ENCODE results near the gene VAV3. TPM values are rescaled to one million over a fixed set of nuclear protein-coding genes. Genes with fewer than 3 reads are reported as not detected.

VAV3 gene
- total and polyA plus RNA-seq, 2 of the 13 experiments (the other 11 are each of a cell fraction or from before 2014, with no cell fraction given), result 15.9 to 29.8 TPM

- Histone ChIP-seq H3K4me3 (replicated peaks in 1 of 3; ENCODE audit: insufficient read depth in 1 of 3, low read depth in 2 of 3, low read length in 3 of 3) (no peak overlapping the region), H3K27me3 (ENCODE audit: control insufficient read depth in 1 of 2, insufficient read depth in 2 of 2, low read length in 2 of 2) (no peaks in the 10 kb centered on the region), H3K36me3 (replicated peaks in 1 of 2; ENCODE audit: control insufficient read depth in 1 of 2, insufficient read depth in 2 of 2, low read length in 2 of 2) (no peaks in the 10 kb centered on the region), H3K27ac (ENCODE audit: extremely low read length, insufficient read depth, low read length) (no peak overlapping the region), H2AFZ (ENCODE audit: low read length) (no peak overlapping the region), H3K4me1 (ENCODE audit: insufficient read depth, low read length) (no peaks in the 10 kb centered on the region), H3K9ac (ENCODE audit: insufficient read depth, low read depth, low read length) (no peak overlapping the region), H4K20me1 (ENCODE audit: insufficient read depth, low read length) (no peaks in the 10 kb centered on the region), H3K9me3 (ENCODE audit: low read length) (no peaks in the 10 kb centered on the region), H3K79me2 (ENCODE audit: insufficient read depth, low read length) (no peaks in the 10 kb centered on the region), H3K4me2 (ENCODE audit: low read depth, low read length) (no peak overlapping the region)
- no peak for ATAC-seq
- WGBS (ENCODE audit: low lambda C conversion rate), result 40% methylated on average over 4 of the region's 4 CpGs
- DNase-seq (ENCODE audit: low spot score), result no peak
- BruUV-seq (replicated peaks), result no TSS peak
- FAIRE-seq, result no peak
- intact Hi-C loops (cut with micrococcal nuclease; ENCODE audit: unreplicated experiment) (no loop called here), in situ Hi-C loops (cut with HindIII; ENCODE audit: extremely low pct_ligation_motif_present, low pct_unique_long_range_greater_than_20kb) (no loop called here)
- peak; percentile 69 to 70 for TF ChIP-seq MAFK (conservative IDR thresholded peaks at IDR 0.05 in 1 of 2, IDR thresholded peaks at IDR 0.05 in 1 of 2; ENCODE audit: low read length in 2 of 2)
- TF ChIP-seq MAFF (IDR thresholded peaks at IDR 0.05; ENCODE audit: low read depth, low read length), result peak; percentile 69
- TF ChIP-seq FOXC1 (CRISPR knock-in tag; IDR thresholded peaks at IDR 0.05; ENCODE audit: borderline replicate concordance), result no peak
- ChIA-PET POLR2A (no interaction called here), CTCF (ENCODE audit: low intra/inter-chr PET ratio, low total read pairs) (no interaction called here)
These were observed 45.6 kb upstream of the VAV3 start for GRCh38 chr1:108010581-108010980.

GRCh38 chr1:108009603-108010195, 44.7 kb upstream of the VAV3 start:
- intact Hi-C loops (cut with micrococcal nuclease; ENCODE audit: unreplicated experiment), result no loop called here
- TF ChIP-seq SALL1 (CRISPR knock-in tag; IDR thresholded peaks at IDR 0.05) (no peak), CSRNP1 (CRISPR knock-in tag; IDR thresholded peaks at IDR 0.05) (no peak), SP4 (CRISPR knock-in tag; IDR thresholded peaks at IDR 0.05) (no peak), ZNF883 (CRISPR knock-in tag; IDR thresholded peaks at IDR 0.05; ENCODE audit: not compliant biosample characterization) (no peak)
- Histone ChIP-seq H3K27ac (ENCODE audit: extremely low read length, insufficient read depth, low read length) (no peak overlapping the region), H3K4me3 (replicated peaks in 1 of 3; ENCODE audit: insufficient read depth in 1 of 3, low read depth in 2 of 3, low read length in 3 of 3) (no peak overlapping the region), H3K79me2 (ENCODE audit: insufficient read depth, low read length) (no peaks in the 10 kb centered on the region), H4K20me1 (ENCODE audit: insufficient read depth, low read length) (no peaks in the 10 kb centered on the region), H3K4me2 (ENCODE audit: low read depth, low read length) (no peak overlapping the region), H3K4me1 (ENCODE audit: insufficient read depth, low read length) (no peaks in the 10 kb centered on the region), H3K27me3 (ENCODE audit: control insufficient read depth in 1 of 2, insufficient read depth in 2 of 2, low read length in 2 of 2) (no peaks in the 10 kb centered on the region), H3K9me3 (ENCODE audit: low read length) (no peaks in the 10 kb centered on the region), H3K9ac (ENCODE audit: insufficient read depth, low read depth, low read length) (no peak overlapping the region), H3K36me3 (replicated peaks in 1 of 2; ENCODE audit: control insufficient read depth in 1 of 2, insufficient read depth in 2 of 2, low read length in 2 of 2) (no peaks in the 10 kb centered on the region), H2AFZ (ENCODE audit: low read length) (no peak overlapping the region)
- DNase-seq (ENCODE audit: low spot score) (no peak), FAIRE-seq (no peak), ATAC-seq (no peak)
- no TSS peak for BruUV-seq (replicated peaks)
- in situ Hi-C loops (cut with HindIII; ENCODE audit: extremely low pct_ligation_motif_present, low pct_unique_long_range_greater_than_20kb), result no loop called here
- ChIA-PET POLR2A (no interaction called here), CTCF (ENCODE audit: low intra/inter-chr PET ratio, low total read pairs) (no interaction called here)
